B cell (primary cell): ENCODE results near the gene CDRT15. TPM values are rescaled to one million over a fixed set of nuclear protein-coding genes. Genes with fewer than 3 reads are reported as not detected.

Source experiments
- ATAC-seq: fragments of 200-7000 bp; cut with Tn5 transposase; one replicate; pipeline ENCODE4 v1.10.0; 2021; ENCODE audit warnings: low read depth, mild to moderate bottlenecking, moderate number of reproducible peaks, moderate library complexity
- CTCF ChIA-PET: fragments of 350-600 bp; sonication (Branson Sonifier 250); formaldehyde crosslinking; loops from one replicate; lab custom pipeline; 2021; ENCODE audit warnings: antibody characterized with exemption, inconsistent platforms; lab: Charles Lee
- POLR2A ChIA-PET: fragments of 350-600 bp; sonication (Branson Sonifier 250); formaldehyde crosslinking; loops from one replicate; lab custom pipeline; 2021; ENCODE audit warnings: antibody characterized with exemption; lab: Charles Lee
- DNase-seq: peaks from one replicate; pipeline ENCODE4 v3.0.0; 2013
- H2AFZ ChIP-seq: 2 replicates; pipeline ENCODE4 v1.6.1; 2012; ENCODE audit warnings: mild to moderate bottlenecking, low read depth, low read length; ENCODE audit not compliant: insufficient read depth, poor library complexity, severe bottlenecking
- H3K27ac ChIP-seq, 2 donors: 1 replicate in 1 of 2; 2 replicates in 1 of 2; pipeline ENCODE4 v1.5.1; 2012 to 2013; ENCODE audit warnings: low read length in 2 of 2, mild to moderate bottlenecking in 2 of 2, moderate library complexity in 1 of 2
- H3K27me3 ChIP-seq, 4 experiments: fragments of 200-600 bp in 1 of 4; sonication (generic) in 1 of 4; replicated peaks in 1 of 4; 1 replicate in 2 of 4; 2 replicates in 2 of 4; pipeline versions ENCODE4 v1.6.1 to v1.7.0; 2013 to 2016; ENCODE audit warnings: low read length in 3 of 4, mild to moderate bottlenecking in 2 of 4, mixed read lengths in 1 of 4, moderate library complexity in 1 of 4; ENCODE audit not compliant: insufficient read depth in 4 of 4, control insufficient read depth in 3 of 4; ENCODE audit errors: control extremely low read depth in 1 of 4
- H3K36me3 ChIP-seq, 2 experiments: replicated peaks in 1 of 2; 1 replicate in 1 of 2; 2 replicates in 1 of 2; pipeline versions ENCODE4 v1.6.1 to v1.7.1; 2013; ENCODE audit warnings: low read length in 1 of 2; ENCODE audit not compliant: insufficient read depth in 2 of 2, control insufficient read depth in 1 of 2; ENCODE audit errors: control extremely low read depth in 1 of 2, extremely low read depth in 1 of 2
- H3K4me1 ChIP-seq, 2 donors: fragments of 200-600 bp in 1 of 2; sonication (generic) in 1 of 2; 1 replicate in 1 of 2; 2 replicates in 1 of 2; pipeline versions ENCODE4 v1.5.1 to v1.6.1; 2013 to 2017; ENCODE audit warnings: low read length in 2 of 2; ENCODE audit not compliant: control insufficient read depth in 2 of 2, insufficient read depth in 2 of 2
- H3K4me2 ChIP-seq: replicated peaks from 2 replicates; pipeline ENCODE3; 2012; ENCODE audit warnings: mild to moderate bottlenecking, low read depth, low read length; ENCODE audit not compliant: poor library complexity, severe bottlenecking
- H3K4me3 ChIP-seq, 5 experiments: fragments of 200-600 bp in 1 of 5; sonication (generic) in 1 of 5; 1 replicate in 3 of 5; 2 replicates in 2 of 5; pipeline versions ENCODE4 v1.5.1 to v1.7.0; 2011 to 2016; ENCODE audit warnings: low read length in 4 of 5, mild to moderate bottlenecking in 4 of 5, low read depth in 2 of 5, control low read depth in 1 of 5, moderate library complexity in 1 of 5; ENCODE audit not compliant: insufficient read depth in 1 of 5; ENCODE audit errors: control extremely low read depth in 1 of 5, extremely low read depth in 1 of 5
- H3K79me2 ChIP-seq: fragments of 200-600 bp; sonication (generic); one replicate; pipeline ENCODE4 v1.6.0; 2016; ENCODE audit warnings: low read length; ENCODE audit not compliant: control insufficient read depth, insufficient read depth
- H3K9ac ChIP-seq: fragments of 200-600 bp; sonication (generic); 2 replicates; pipeline ENCODE4 v1.6.1; 2017; ENCODE audit warnings: mild to moderate bottlenecking, low read length, moderate library complexity
- H3K9me3 ChIP-seq, 3 donors: one replicate each; pipeline versions ENCODE4 v1.6.1 to v1.7.1; 2013; ENCODE audit warnings: low read length in 2 of 3; ENCODE audit not compliant: control insufficient read depth in 2 of 3, insufficient read depth in 1 of 3; ENCODE audit errors: control extremely low read depth in 1 of 3
- H4K20me1 ChIP-seq: 2 replicates; pipeline ENCODE4 v1.6.0; 2012; ENCODE audit warnings: mild to moderate bottlenecking, low read length; ENCODE audit not compliant: insufficient read depth, control insufficient read depth, poor library complexity, severe bottlenecking
- H3K27ac Mint-ChIP-seq: one replicate; pipeline ENCODE4 v1.8.0; 2021; ENCODE audit warnings: mixed read lengths
- H3K27me3 Mint-ChIP-seq: one replicate; pipeline ENCODE4 v1.8.0; 2021; ENCODE audit warnings: mixed read lengths
- H3K4me1 Mint-ChIP-seq: one replicate; pipeline ENCODE4 v1.8.0; 2021; ENCODE audit warnings: mixed read lengths
- H3K4me3 Mint-ChIP-seq: one replicate; pipeline ENCODE4 v1.8.0; 2021; ENCODE audit warnings: mixed read lengths
- H3K9me3 Mint-ChIP-seq: one replicate; pipeline ENCODE4 v1.8.0; 2022; ENCODE audit warnings: mixed read lengths; ENCODE audit not compliant: insufficient read depth
- EZH2 ChIP-seq: IDR thresholded peaks from 2 replicates; pipeline ENCODE4 v1.6.1; 2012; ENCODE audit warnings: borderline replicate concordance, low read depth, mild to moderate bottlenecking, moderate library complexity, low read length; ENCODE audit not compliant: insufficient read depth, poor library complexity, severe bottlenecking
- WGBS: methylation state at CpG from one replicate; pipeline ENCODE4 v1.1.5; 2013; ENCODE audit warnings: missing lambda C conversion rate; ENCODE audit not compliant: insufficient coverage; 5-methylcytosine and 5-hydroxymethylcytosine counted together
- intact Hi-C: fragments of 100-400 bp; cut with micrococcal nuclease; formaldehyde crosslinking; loops from one replicate; pipeline ENCODE4 v1.10.0; 2022
- polyA plus RNA-seq: library from polyadenylated mRNA; depleted of rRNA; stranded (reverse); fragments of >200 nt; gene quantifications from 2 replicates; pipeline ENCODE4 v1.2.3, GENCODE V29; 2012
- total RNA-seq, 2 donors: library from RNA; stranded (reverse); fragments of 120-200 nt in 1 of 2; gene quantifications; 1 replicate in 1 of 2; 2 replicates in 1 of 2; pipeline versions ENCODE4 v1.2.3 to v1.2.4, GENCODE V29; 2013 to 2022
- TF ChIP-seq, protein P1 (sequence below): fragments of 200-600 bp; IDR thresholded peaks from one replicate; pipeline ENCODE4 v1.8.0; 2022; ENCODE audit warnings: antibody characterized with exemption, mild to moderate bottlenecking

The CDRT15 gene
- total and polyA plus RNA-seq, 2 donors (not counting 1 experiment from before 2014, with no cell fraction given) = not detected

DNA sequence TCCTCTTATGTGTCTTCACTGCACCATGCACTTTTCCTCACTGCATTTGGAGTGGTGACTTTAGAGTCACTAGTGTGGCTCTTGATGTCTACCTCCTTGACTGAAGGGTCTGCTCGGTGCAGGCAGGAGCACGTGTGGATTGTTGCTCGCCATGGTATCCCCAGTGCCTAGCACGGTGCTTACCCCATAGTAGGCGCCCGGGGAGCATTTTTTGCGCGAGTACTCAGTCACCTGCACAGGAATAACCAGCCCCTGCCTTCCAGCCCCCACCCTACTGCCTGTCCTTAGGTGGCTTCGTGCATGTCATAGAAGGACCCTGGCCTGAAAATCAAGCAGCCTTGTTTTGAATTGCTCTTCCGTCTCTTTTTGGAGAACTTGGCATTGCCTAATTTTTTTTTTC is 31.3 kb downstream of the CDRT15 start:
- no peak overlapping the region for H3K27ac ChIP-seq
- H3K79me2 ChIP-seq = no peaks in the 10 kb centered on the region
- H3K9me3 Mint-ChIP-seq = no peaks in the 10 kb centered on the region

DNA sequence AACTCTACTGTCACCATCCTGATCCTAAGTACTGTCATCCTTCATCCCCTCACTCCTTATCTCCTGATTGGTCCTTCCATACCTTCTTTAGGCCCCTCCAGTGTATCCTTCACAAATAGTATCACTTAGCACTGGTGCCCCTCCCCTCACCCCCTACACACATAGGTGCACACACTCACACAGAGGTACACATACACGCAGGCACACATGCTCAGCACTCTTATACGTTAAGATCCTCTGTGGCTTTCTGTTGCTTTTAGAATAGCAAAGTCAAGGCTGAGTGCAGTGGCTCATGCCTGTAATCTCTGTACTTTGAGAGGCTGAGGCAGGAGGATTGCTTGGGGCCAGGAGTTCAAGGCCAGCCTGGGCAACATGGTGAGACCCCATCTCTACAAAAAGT is 32.1 kb downstream of the CDRT15 start:
- Histone ChIP-seq H4K20me1 (peaks cover 5% of the 10 kb centered on the region), H3K27ac (no peak overlapping the region), H2AFZ (no peak overlapping the region), H3K9me3 (no peaks in the 10 kb centered on the region), H3K4me2 (no peak overlapping the region), H3K27me3 (peaks cover 0 to 8% (median 1%) of the 10 kb centered on the region in 4 experiments), H3K36me3 (peaks cover 0 to 23% of the 10 kb centered on the region in 2 experiments), H3K4me3 (no peak overlapping the region), H3K4me1 (no peaks in the 10 kb centered on the region), H3K79me2 (no peaks in the 10 kb centered on the region), H3K9ac (no peak overlapping the region)
- no peaks in the 10 kb centered on the region for H3K9me3 Mint-ChIP-seq
- ChIA-PET POLR2A (no interaction called here), CTCF (no interaction called here)
- no peaks in the 10 kb centered on the region for H3K27me3 Mint-ChIP-seq
- no peak overlapping the region for H3K4me3 Mint-ChIP-seq
- WGBS = 100% methylated on average over 1 of the region's 2 CpGs
- DNase-seq (no peak), ATAC-seq (no peak)
- no peak for TF ChIP-seq EZH2
- TF ChIP-seq, protein P1, sequence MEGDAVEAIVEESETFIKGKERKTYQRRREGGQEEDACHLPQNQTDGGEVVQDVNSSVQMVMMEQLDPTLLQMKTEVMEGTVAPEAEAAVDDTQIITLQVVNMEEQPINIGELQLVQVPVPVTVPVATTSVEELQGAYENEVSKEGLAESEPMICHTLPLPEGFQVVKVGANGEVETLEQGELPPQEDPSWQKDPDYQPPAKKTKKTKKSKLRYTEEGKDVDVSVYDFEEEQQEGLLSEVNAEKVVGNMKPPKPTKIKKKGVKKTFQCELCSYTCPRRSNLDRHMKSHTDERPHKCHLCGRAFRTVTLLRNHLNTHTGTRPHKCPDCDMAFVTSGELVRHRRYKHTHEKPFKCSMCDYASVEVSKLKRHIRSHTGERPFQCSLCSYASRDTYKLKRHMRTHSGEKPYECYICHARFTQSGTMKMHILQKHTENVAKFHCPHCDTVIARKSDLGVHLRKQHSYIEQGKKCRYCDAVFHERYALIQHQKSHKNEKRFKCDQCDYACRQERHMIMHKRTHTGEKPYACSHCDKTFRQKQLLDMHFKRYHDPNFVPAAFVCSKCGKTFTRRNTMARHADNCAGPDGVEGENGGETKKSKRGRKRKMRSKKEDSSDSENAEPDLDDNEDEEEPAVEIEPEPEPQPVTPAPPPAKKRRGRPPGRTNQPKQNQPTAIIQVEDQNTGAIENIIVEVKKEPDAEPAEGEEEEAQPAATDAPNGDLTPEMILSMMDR = no peak
- no peak overlapping the region for H3K27ac Mint-ChIP-seq
- intact Hi-C loops = no loop called here
- no peaks in the 10 kb centered on the region for H3K4me1 Mint-ChIP-seq

More for the DNA sequence above, 31.3 kb downstream of the CDRT15 start:
- no peaks in the 10 kb centered on the region for H3K27me3 Mint-ChIP-seq
- Histone ChIP-seq H3K36me3 (peaks cover 0 to 24% of the 10 kb centered on the region in 2 experiments), H3K27me3 (peaks cover 0 to 5% (median 0%) of the 10 kb centered on the region in 4 experiments), H3K9ac (no peak overlapping the region), H3K4me1 (no peaks in the 10 kb centered on the region), H3K4me2 (no peak overlapping the region), H3K4me3 (no peak overlapping the region), H2AFZ (no peak overlapping the region), H3K9me3 (no peaks in the 10 kb centered on the region), H4K20me1 (no peaks in the 10 kb centered on the region)
- CTCF ChIA-PET = no interaction called here
- 96% methylated on average over 9 of the region's 10 CpGs for WGBS
- H3K27ac Mint-ChIP-seq = no peak overlapping the region
- no peak for ATAC-seq
- POLR2A ChIA-PET = no interaction called here
- no peaks in the 10 kb centered on the region for H3K4me1 Mint-ChIP-seq
- no peak for TF ChIP-seq EZH2
- TF ChIP-seq, protein P1 = no peak
- no peak overlapping the region for H3K4me3 Mint-ChIP-seq
- no peak for DNase-seq
- intact Hi-C loops = no loop called here
